HepG2 (cell line): ENCODE data around the gene SLC6A6. TPM values are rescaled to one million over a fixed set of nuclear protein-coding genes. Genes with fewer than 3 reads are reported as not detected.

Experiments
- ATAC-seq: fragments of 200-7000 bp; cut with Tn5 transposase; 3 replicates; pipeline ENCODE4 v1.9.1; 2020; ENCODE audit warnings: mild to moderate bottlenecking, moderate library complexity
- BruUV-seq: library from RNA; stranded (reverse); fragments of 400-500 nt; replicated peaks from 2 replicates; lab custom pipeline; 2021; lab: Mats Ljungman, UMichigan
- CTCF ChIA-PET: fragments of 300-600 bp; formaldehyde crosslinking; extraction: SDS; loops from one replicate; lab custom pipeline; 2021; ENCODE audit warnings: low total read pairs, inconsistent platforms, low intra/inter-chr PET ratio; lab: Yijun Ruan, JAX
- POLR2A ChIA-PET: fragments of 350-600 bp; sonication (Branson Sonifier 250); formaldehyde crosslinking; loops from one replicate; lab custom pipeline; 2020; ENCODE audit warnings: antibody characterized with exemption, inconsistent platforms; lab: Yijun Ruan, JAX
- DNase-seq: peaks from one replicate; pipeline ENCODE4 v3.0.0-alpha.2; 2015; ENCODE audit warnings: low spot score
- FAIRE-seq: peaks from 3 replicates; lab custom pipeline; 2011; peaks lifted over from hg19 to GRCh38; lab: Jason Lieb, UNC
- H2AFZ ChIP-seq: one replicate; pipeline ENCODE4 v1.6.1; 2011; ENCODE audit warnings: low read length, inconsistent platforms
- H3K27ac ChIP-seq: fragments of 300-600 bp; 3 replicates; pipeline ENCODE4 v1.8.0; 2011; ENCODE audit warnings: mixed run types, mild to moderate bottlenecking, mixed read lengths, low read length, inconsistent platforms; ENCODE audit not compliant: insufficient read depth; ENCODE audit errors: extremely low read length
- H3K27me3 ChIP-seq, 2 experiments: fragments of 200-600 bp in 1 of 2; 2 replicates in 1 of 2; 3 replicates in 1 of 2; pipeline versions ENCODE4 v1.6.0 to v1.8.0; 2011; ENCODE audit warnings: low read length in 2 of 2, mild to moderate bottlenecking in 2 of 2, moderate library complexity in 2 of 2, inconsistent platforms in 1 of 2; ENCODE audit not compliant: insufficient read depth in 2 of 2, control insufficient read depth in 1 of 2
- H3K36me3 ChIP-seq, 2 experiments: fragments of 200-600 bp in 1 of 2; replicated peaks in 1 of 2; 2 replicates in 1 of 2; 3 replicates in 1 of 2; pipeline versions ENCODE4 v1.5.1 to v1.8.0; 2011; ENCODE audit warnings: low read length in 2 of 2, inconsistent platforms in 1 of 2; ENCODE audit not compliant: insufficient read depth in 2 of 2, control insufficient read depth in 1 of 2
- H3K4me1 ChIP-seq: 2 replicates; pipeline ENCODE4 v1.5.1; 2012; ENCODE audit warnings: low read length, inconsistent platforms; ENCODE audit not compliant: insufficient read depth
- H3K4me2 ChIP-seq: 2 replicates; pipeline ENCODE4 v1.6.0; 2011; ENCODE audit warnings: low read depth, low read length, inconsistent platforms
- H3K4me3 ChIP-seq, 3 experiments: fragments of 200-600 bp in 1 of 3; sonication (generic), shearing (Covaris generic) in 1 of 3; replicated peaks in 1 of 3; 2 replicates each; pipeline ENCODE4 v1.5.1; 2011 to 2016; ENCODE audit warnings: low read length in 3 of 3, inconsistent platforms in 2 of 3, low read depth in 2 of 3, mild to moderate bottlenecking in 2 of 3, control low read depth in 1 of 3, mixed read lengths in 1 of 3; ENCODE audit not compliant: insufficient read depth in 1 of 3
- H3K79me2 ChIP-seq: one replicate; pipeline ENCODE4 v1.6.1; 2011; ENCODE audit warnings: low read length, inconsistent platforms; ENCODE audit not compliant: insufficient read depth
- H3K9ac ChIP-seq: 2 replicates; pipeline ENCODE4 v1.6.0; 2011; ENCODE audit warnings: mild to moderate bottlenecking, low read depth, low read length, inconsistent platforms; ENCODE audit not compliant: insufficient read depth
- H3K9me3 ChIP-seq: 2 replicates; pipeline ENCODE4 v1.5.1; 2012; ENCODE audit warnings: mild to moderate bottlenecking, low read length
- H4K20me1 ChIP-seq: 2 replicates; pipeline ENCODE4 v1.6.0; 2011; ENCODE audit warnings: inconsistent platforms, mild to moderate bottlenecking, low read length, moderate library complexity; ENCODE audit not compliant: insufficient read depth
- BCL6 ChIP-seq: IDR thresholded peaks from 2 replicates; pipeline ENCODE4 v1.6.1; 2016; ENCODE audit warnings: missing genetic modification reagents, missing compliant biosample characterization
- MIER2 ChIP-seq: IDR thresholded peaks from 2 replicates; pipeline ENCODE4 v1.6.1; 2016; ENCODE audit warnings: missing biosample characterization, missing genetic modification reagents
- RBFOX2 ChIP-seq: fragments of 200-400 bp; formaldehyde crosslinking; IDR thresholded peaks from 2 replicates; pipeline ENCODE4 v1.6.1; 2017; ENCODE audit warnings: low read depth, mild to moderate bottlenecking, low read length
- REST ChIP-seq, 2 experiments: IDR thresholded peaks; 2 replicates each; pipeline ENCODE4 v1.6.1; 2011 to 2012; ENCODE audit warnings: low read length in 2 of 2, borderline replicate concordance in 1 of 2, low read depth in 1 of 2, mild to moderate bottlenecking in 1 of 2, moderate library complexity in 1 of 2
- RORA ChIP-seq: sonication (generic); formaldehyde crosslinking; IDR thresholded peaks from 2 replicates; pipeline ENCODE4 v1.5.0; 2020; ENCODE audit warnings: mild to moderate bottlenecking, missing genetic modification reagents, moderate library complexity
- SP1 ChIP-seq, 2 experiments: fragments of 450-650 bp in 1 of 2; sonication (generic) in 1 of 2; formaldehyde crosslinking in 1 of 2; IDR thresholded peaks; 2 replicates each; pipeline versions ENCODE4 v1.4.0 to v1.6.1; 2016 to 2020; ENCODE audit warnings: missing genetic modification reagents in 1 of 2
- ZNF256 ChIP-seq: sonication (generic); formaldehyde crosslinking; conservative IDR thresholded peaks from 2 replicates; pipeline ENCODE4 v1.4.0; 2020; ENCODE audit warnings: missing genetic modification reagents
- ZNF768 ChIP-seq: sonication (generic); formaldehyde crosslinking; IDR thresholded peaks from 2 replicates; pipeline ENCODE4 v1.4.0; 2020; ENCODE audit warnings: missing genetic modification reagents
- WGBS: methylation state at CpG from one replicate; pipeline ENCODE4 v1.1.6; 2017; ENCODE audit warnings: low lambda C conversion rate; 5-methylcytosine and 5-hydroxymethylcytosine counted together
- in situ Hi-C: cut with HindIII; loops from 2 replicates; pipeline ENCODE4 v1.10.0; 2017; ENCODE audit warnings: low pct_unique_long_range_greater_than_20kb; ENCODE audit not compliant: extremely low pct_ligation_motif_present
- intact Hi-C: fragments of 100-400 bp; cut with micrococcal nuclease; formaldehyde crosslinking; loops from one replicate; pipeline ENCODE4 v1.10.0; 2022; ENCODE audit not compliant: unreplicated experiment
- polyA plus RNA-seq, 8 experiments: library from polyadenylated mRNA; depleted of rRNA in 3 of 8; stranded (reverse) in 7 of 8; unstranded in 1 of 8; fragments of >200 nt; fragmentation: Illumina TruSeq in 4 of 8; extraction: Trizol in 4 of 8; gene quantifications; 2 replicates each; pipeline versions ENCODE4 v1.2.1 to v1.2.3, GENCODE V29; 2011 to 2016; ENCODE audit warnings: low read depth in 4 of 8, missing spikeins in 1 of 8, mixed read lengths in 1 of 8; ENCODE audit not compliant: insufficient read depth in 1 of 8
- total RNA-seq, 5 experiments: library from RNA; depleted of rRNA; stranded (reverse); fragments of >200 nt; fragmentation: Illumina TruSeq; extraction: Trizol; gene quantifications; 2 replicates each; pipeline ENCODE4 v1.2.3, GENCODE V29; 2016; ENCODE audit warnings: low read depth in 1 of 5

SLC6A6 gene
- total and polyA plus RNA-seq, 2 of the 13 experiments (the other 11 are each of a cell fraction or from before 2014, with no cell fraction given): 14.1 to 20.7 TPM

GRCh38 chr3:14397940-14398796, 4.2 kb upstream of the SLC6A6 start:
- H3K9ac ChIP-seq: no peak overlapping the region
- TF ChIP-seq ZNF256 (CRISPR knock-in tag) (no peak), BCL6 (0 out of 2 replicates have a peak, but pooled peaks have one; percentile 27), SP1 (IDR thresholded peaks at IDR 0.05) (no peak), SP1 (CRISPR knock-in tag; IDR thresholded peaks at IDR 0.05) (no peak), RBFOX2 (no peak), RORA (CRISPR knock-in tag) (no peak), REST (IDR thresholded peaks at IDR 0.05; ENCODE audit: borderline replicate concordance in 1 of 2, low read depth in 1 of 2, low read length in 2 of 2) (peak in 1 of 2 experiments; percentile 88; a peak in 2 of 4 replicates), ZNF768 (CRISPR knock-in tag) (peak; percentile 94), MIER2 (CRISPR knock-in tag) (peak; percentile 64; the same call in 1 of the 2 replicates)
- no peak overlapping the region for H3K27ac ChIP-seq
- CTCF ChIA-PET: interaction anchor here (1.0 kb wide), 1 partner anchor 64 kb away, joined by 3 read pairs; no protein-coding TSS in a partner anchor
- DNase-seq (no peak), FAIRE-seq (no peak), ATAC-seq (no peak)
- H3K27me3 ChIP-seq: peaks cover 0 to 3% of the 10 kb centered on the region in 2 experiments; a peak in 2 of 5 replicates
- H3K36me3 ChIP-seq: no peaks in the 10 kb centered on the region
- H3K9me3 ChIP-seq: no peaks in the 10 kb centered on the region
- peaks cover 43% of the 10 kb centered on the region for H3K4me1 ChIP-seq
- H3K4me2 ChIP-seq: peak overlapping the region; percentile 38; the same call in 1 of the 2 replicates
- peaks cover 2% of the 10 kb centered on the region for H3K79me2 ChIP-seq
- in situ Hi-C loops: no loop called here
- no peak overlapping the region for H2AFZ ChIP-seq
- no peaks in the 10 kb centered on the region for H4K20me1 ChIP-seq
- no peak overlapping the region for H3K4me3 ChIP-seq
- BruUV-seq: no TSS peak
- 15% methylated on average over 9 of the region's 14 CpGs for WGBS
- intact Hi-C loops: no loop called here
- POLR2A ChIA-PET: no interaction called here
